K562 (cell line): Measurements from ENCODE around the gene GYPA. TPM values are rescaled to one million over a fixed set of nuclear protein-coding genes. Genes with fewer than 3 reads are reported as not detected.

Source experiments
- ARNT ChIP-seq, 2 experiments: fragments of 450-650 bp; IDR thresholded peaks; 2 replicates each; pipeline ENCODE4 v1.6.1; 2016; ENCODE audit warnings: mild to moderate bottlenecking in 1 of 2
- C11orf30 ChIP-seq: fragments of 450-650 bp; IDR thresholded peaks from 2 replicates; pipeline ENCODE4 v1.6.1; 2016; ENCODE audit warnings: low read depth, mild to moderate bottlenecking
- CBFA2T2 ChIP-seq: fragments of 450-650 bp; conservative IDR thresholded peaks from 2 replicates; pipeline ENCODE4 v1.6.1; 2017; ENCODE audit warnings: mild to moderate bottlenecking
- CBFB ChIP-seq: sonication (generic); formaldehyde crosslinking; IDR thresholded peaks from 2 replicates; pipeline ENCODE4 v1.4.0; 2020; ENCODE audit warnings: mild to moderate bottlenecking, missing genetic modification reagents
- EHMT2 ChIP-seq: fragments of 450-650 bp; IDR thresholded peaks from 2 replicates; pipeline ENCODE4 v1.6.1; 2018; ENCODE audit warnings: antibody characterized with exemption
- FOXK2 ChIP-seq, 2 experiments: fragments of 450-650 bp; IDR thresholded peaks in 1 of 2; conservative IDR thresholded peaks in 1 of 2; 2 replicates each; pipeline ENCODE4 v1.6.1; 2016; ENCODE audit warnings: low read depth in 2 of 2, mild to moderate bottlenecking in 1 of 2
- MAFF ChIP-seq: IDR thresholded peaks from 2 replicates; pipeline ENCODE4 v1.6.1; 2012; ENCODE audit warnings: low read length, improper control_type of control experiment
- MAFG ChIP-seq: fragments of 450-650 bp; conservative IDR thresholded peaks from 2 replicates; pipeline ENCODE4 v1.6.1; 2016; ENCODE audit warnings: missing genetic modification characterization, missing compliant biosample characterization
- MAFK ChIP-seq: IDR thresholded peaks from 2 replicates; pipeline ENCODE4 v1.6.1; 2011; ENCODE audit warnings: low read length, improper control_type of control experiment
- MYC ChIP-seq, 2 experiments: fragments of 250-450 bp in 1 of 2; sonication (Bioruptor Pico) in 1 of 2; IDR thresholded peaks; 2 replicates each; pipeline versions ENCODE4 v1.5.1 to v1.6.1; 2012 to 2021; ENCODE audit warnings: low read depth in 2 of 2, borderline replicate concordance in 1 of 2, improper control_type of control experiment in 1 of 2, low read length in 1 of 2, mild to moderate bottlenecking in 1 of 2, moderate library complexity in 1 of 2
- NFE2L1 ChIP-seq: fragments of 450-650 bp; IDR thresholded peaks from 2 replicates; pipeline ENCODE4 v1.6.1; 2016; ENCODE audit warnings: missing genetic modification characterization, low read depth, mild to moderate bottlenecking, missing compliant biosample characterization, moderate library complexity, borderline replicate concordance
- NUFIP1 ChIP-seq: fragments of 450-650 bp; IDR thresholded peaks from 2 replicates; pipeline ENCODE4 v1.6.1; 2018; ENCODE audit not compliant: partially characterized antibody
- RAD51 ChIP-seq: fragments of 450-650 bp; IDR thresholded peaks from 2 replicates; pipeline ENCODE4 v1.7.1; 2016; ENCODE audit warnings: low read depth, mild to moderate bottlenecking, borderline replicate concordance
- SMARCA4 ChIP-seq: fragments of 450-650 bp; IDR thresholded peaks from 2 replicates; pipeline ENCODE4 v1.6.1; 2016
- SRSF9 ChIP-seq: fragments of 200-400 bp; formaldehyde crosslinking; IDR thresholded peaks from 2 replicates; pipeline ENCODE4 v1.6.1; 2017; ENCODE audit warnings: low read depth, low read length, borderline replicate concordance
- TCF3 ChIP-seq: sonication (generic); formaldehyde crosslinking; IDR thresholded peaks from 2 replicates; pipeline ENCODE4 v1.4.0; 2020; ENCODE audit warnings: mild to moderate bottlenecking, missing genetic modification reagents
- TSHZ1 ChIP-seq: fragments of 250-450 bp; sonication (Bioruptor Pico); IDR thresholded peaks from 2 replicates; pipeline ENCODE4 v1.4.0; 2020; ENCODE audit warnings: mild to moderate bottlenecking, moderate library complexity
- ZNF316 ChIP-seq: fragments of 450-650 bp; IDR thresholded peaks from 2 replicates; pipeline ENCODE4 v1.6.1; 2016
- polyA plus RNA-seq, 8 experiments: library from polyadenylated mRNA; depleted of rRNA in 4 of 8; stranded (reverse) in 5 of 8; unstranded in 3 of 8; fragments of >200 nt; fragmentation: Nextera tagmentation in 2 of 8; fragmentation: Illumina TruSeq in 1 of 8; extraction: Ambion mirVana in 2 of 8; extraction: Trizol in 1 of 8; gene quantifications; 2 replicates each; pipeline versions ENCODE4 v1.2.1 to v1.2.3, GENCODE V29; 2011 to 2014; ENCODE audit warnings: inconsistent platforms in 1 of 8, missing spikeins in 1 of 8
- total RNA-seq, 7 experiments: library from RNA; depleted of rRNA in 6 of 7; stranded (reverse); fragments of >200 nt in 6 of 7; fragmentation: Illumina TruSeq in 2 of 7; extraction: Trizol in 2 of 7; gene quantifications; 2 replicates each; pipeline versions ENCODE4 v1.2.1 to v1.2.3, GENCODE V29; 2011 to 2021; ENCODE audit warnings: low replicate concordance in 1 of 7
- TF ChIP-seq, protein P1 (sequence below): fragments of 450-650 bp; conservative IDR thresholded peaks from 2 replicates; pipeline ENCODE4 v1.6.1; 2016; ENCODE audit warnings: missing genetic modification characterization, low read depth, mild to moderate bottlenecking, control low read depth, missing compliant biosample characterization
- TF ChIP-seq, protein P2 (sequence below): fragments of 450-650 bp; IDR thresholded peaks from 2 replicates; pipeline ENCODE4 v1.6.1; 2017; ENCODE audit warnings: antibody characterized with exemption
- TF ChIP-seq, protein P3 (sequence below): sonication (generic); formaldehyde crosslinking; IDR thresholded peaks from 2 replicates; pipeline ENCODE4 v1.8.1; 2023; ENCODE audit warnings: mild to moderate bottlenecking, missing genetic modification reagents

GYPA gene
- total and polyA plus RNA-seq, 9 of the 15 experiments (the other 6 are each of a cell fraction or from before 2014, with no cell fraction given), result 35.3 to 278 (median 122) TPM

DNA sequence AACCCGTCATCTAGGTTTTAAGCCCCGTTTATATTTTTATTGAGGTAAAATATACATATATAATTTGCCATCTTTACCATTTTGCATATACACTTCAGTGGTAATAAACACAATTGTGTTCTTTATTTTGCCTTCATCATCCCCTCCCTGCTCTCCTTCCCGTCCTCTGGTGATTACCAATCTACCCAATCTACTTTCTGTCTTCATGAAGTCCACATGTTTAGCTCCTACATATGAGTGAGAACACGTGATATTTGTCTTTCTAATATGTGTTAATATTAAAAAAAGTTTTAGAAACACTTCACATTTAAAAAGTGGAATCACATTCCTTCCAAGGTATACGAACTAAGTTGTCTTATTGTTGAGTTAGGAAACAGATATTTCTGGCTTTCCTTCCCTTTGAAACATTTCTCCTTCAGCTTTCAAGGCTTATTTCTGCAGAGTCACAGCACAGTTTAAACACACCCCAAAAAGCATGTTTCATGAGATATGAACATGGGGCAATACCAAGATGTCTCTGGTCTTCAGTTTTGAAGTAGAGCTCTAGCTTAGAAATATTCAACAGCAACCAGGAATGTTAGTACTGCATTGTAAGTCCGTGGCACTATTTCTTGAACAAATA is 35.9 kb downstream of the GYPA start (continued):
- TF ChIP-seq SMARCA4 (peak; percentile 76), MAFF (peak; percentile 80), MYC (IDR thresholded peaks at IDR 0.05; ENCODE audit: low read depth, low read length) (no peak), MYC (CRISPR knock-in tag; IDR thresholded peaks at IDR 0.05; ENCODE audit: borderline replicate concordance, low read depth) (no peak), SRSF9 (no peak), MAFK (peak; percentile 61), C11orf30 (peak; percentile 82), CBFA2T2 (peak; percentile 44), TCF3 (peak; percentile 75), ARNT (IDR thresholded peaks at IDR 0.05) (peak in 1 of 2 experiments; percentile 58; a peak in 1 of 4 replicates), RAD51 (peak; percentile 36; the same call in 1 of the 2 replicates), ZNF316 (peak; percentile 79), EHMT2 (peak; percentile 61), FOXK2 (conservative IDR thresholded peaks at IDR 0.05 in 1 of 2, IDR thresholded peaks at IDR 0.05 in 1 of 2; ENCODE audit: low read depth in 2 of 2) (peak in 1 of 2 experiments; percentile 12; a peak in 1 of 4 replicates), CBFB (CRISPR knock-in tag) (no peak), NFE2L1 (tag) (peak; percentile 25; the same call in 1 of the 2 replicates), MAFG (tag) (peak; percentile 82), NUFIP1 (peak; percentile 48), TSHZ1 (CRISPR knock-in tag) (no peak)
- TF ChIP-seq, protein P1, sequence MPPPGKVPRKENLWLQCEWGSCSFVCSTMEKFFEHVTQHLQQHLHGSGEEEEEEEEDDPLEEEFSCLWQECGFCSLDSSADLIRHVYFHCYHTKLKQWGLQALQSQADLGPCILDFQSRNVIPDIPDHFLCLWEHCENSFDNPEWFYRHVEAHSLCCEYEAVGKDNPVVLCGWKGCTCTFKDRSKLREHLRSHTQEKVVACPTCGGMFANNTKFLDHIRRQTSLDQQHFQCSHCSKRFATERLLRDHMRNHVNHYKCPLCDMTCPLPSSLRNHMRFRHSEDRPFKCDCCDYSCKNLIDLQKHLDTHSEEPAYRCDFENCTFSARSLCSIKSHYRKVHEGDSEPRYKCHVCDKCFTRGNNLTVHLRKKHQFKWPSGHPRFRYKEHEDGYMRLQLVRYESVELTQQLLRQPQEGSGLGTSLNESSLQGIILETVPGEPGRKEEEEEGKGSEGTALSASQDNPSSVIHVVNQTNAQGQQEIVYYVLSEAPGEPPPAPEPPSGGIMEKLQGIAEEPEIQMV (tag), result peak; percentile 83
- TF ChIP-seq, protein P2, sequence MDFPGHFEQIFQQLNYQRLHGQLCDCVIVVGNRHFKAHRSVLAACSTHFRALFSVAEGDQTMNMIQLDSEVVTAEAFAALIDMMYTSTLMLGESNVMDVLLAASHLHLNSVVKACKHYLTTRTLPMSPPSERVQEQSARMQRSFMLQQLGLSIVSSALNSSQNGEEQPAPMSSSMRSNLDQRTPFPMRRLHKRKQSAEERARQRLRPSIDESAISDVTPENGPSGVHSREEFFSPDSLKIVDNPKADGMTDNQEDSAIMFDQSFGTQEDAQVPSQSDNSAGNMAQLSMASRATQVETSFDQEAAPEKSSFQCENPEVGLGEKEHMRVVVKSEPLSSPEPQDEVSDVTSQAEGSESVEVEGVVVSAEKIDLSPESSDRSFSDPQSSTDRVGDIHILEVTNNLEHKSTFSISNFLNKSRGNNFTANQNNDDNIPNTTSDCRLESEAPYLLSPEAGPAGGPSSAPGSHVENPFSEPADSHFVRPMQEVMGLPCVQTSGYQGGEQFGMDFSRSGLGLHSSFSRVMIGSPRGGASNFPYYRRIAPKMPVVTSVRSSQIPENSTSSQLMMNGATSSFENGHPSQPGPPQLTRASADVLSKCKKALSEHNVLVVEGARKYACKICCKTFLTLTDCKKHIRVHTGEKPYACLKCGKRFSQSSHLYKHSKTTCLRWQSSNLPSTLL, result 0 out of 2 replicates have a peak, but pooled peaks have one; percentile 68
- TF ChIP-seq, protein P3, sequence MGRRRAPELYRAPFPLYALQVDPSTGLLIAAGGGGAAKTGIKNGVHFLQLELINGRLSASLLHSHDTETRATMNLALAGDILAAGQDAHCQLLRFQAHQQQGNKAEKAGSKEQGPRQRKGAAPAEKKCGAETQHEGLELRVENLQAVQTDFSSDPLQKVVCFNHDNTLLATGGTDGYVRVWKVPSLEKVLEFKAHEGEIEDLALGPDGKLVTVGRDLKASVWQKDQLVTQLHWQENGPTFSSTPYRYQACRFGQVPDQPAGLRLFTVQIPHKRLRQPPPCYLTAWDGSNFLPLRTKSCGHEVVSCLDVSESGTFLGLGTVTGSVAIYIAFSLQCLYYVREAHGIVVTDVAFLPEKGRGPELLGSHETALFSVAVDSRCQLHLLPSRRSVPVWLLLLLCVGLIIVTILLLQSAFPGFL (CRISPR knock-in tag), result no peak
